ENCODE data around the gene RMDN2. TPM values are rescaled to one million over a fixed set of nuclear protein-coding genes. Genes with fewer than 3 reads are reported as not detected.

Gene RMDN2
- total and polyA plus RNA-seq, 2 experiments from 2014 or later: 3.4 to 3.6 TPM

DNA sequence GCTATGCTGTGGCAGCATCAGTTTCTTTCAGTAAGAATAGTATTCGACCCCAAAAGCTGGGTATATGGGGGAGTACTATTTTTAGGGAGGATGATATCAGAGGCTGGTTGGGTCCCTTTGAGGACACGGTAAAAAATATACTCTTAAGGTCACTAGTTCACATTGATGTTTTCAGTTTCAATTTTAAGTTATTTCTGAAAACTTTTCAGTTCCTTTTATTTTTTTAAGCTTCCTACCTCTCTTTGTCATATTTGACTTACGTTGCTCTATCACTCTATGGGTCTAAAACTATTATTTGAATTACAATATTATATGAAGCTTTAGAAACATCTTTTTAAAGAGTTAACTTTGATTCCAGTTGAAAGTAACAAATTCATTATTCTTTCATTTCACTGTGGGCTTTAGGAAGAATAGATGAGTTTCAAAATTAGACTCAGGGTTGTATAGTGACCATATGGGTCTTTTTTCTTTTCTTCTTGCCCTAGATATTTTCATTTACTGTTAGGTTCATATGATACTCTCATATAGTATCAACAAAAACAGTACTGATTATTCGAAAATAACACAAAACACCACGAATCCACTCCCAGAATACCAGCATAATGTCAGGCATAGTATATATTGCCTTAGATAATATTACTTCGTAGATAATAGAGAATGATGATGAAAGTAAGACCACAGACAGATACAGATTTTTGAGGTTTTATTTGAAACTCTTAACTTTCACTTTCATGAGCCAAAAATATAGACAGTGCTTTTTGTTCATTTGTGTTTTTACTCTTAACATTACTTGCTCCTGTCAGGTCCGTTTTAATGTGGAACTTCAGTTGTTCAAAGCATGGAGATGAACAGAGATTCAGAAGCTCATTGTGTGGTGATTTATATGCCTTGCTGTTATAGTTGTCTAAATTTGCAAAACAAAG lies 9.8 kb downstream of the RMDN2 start:
- H3K4me2 ChIP-seq: no peak overlapping the region
- no peaks in the 10 kb centered on the region for H3K9me2 ChIP-seq (ENCODE audit: insufficient read depth)
- Mint-ChIP-seq H3K4me1 (no peaks in the 10 kb centered on the region), H3K36me3 (ENCODE audit: low read depth) (peaks cover 29% of the 10 kb centered on the region), H3K27ac (no peak overlapping the region), H3K27me3 (ENCODE audit: insufficient read depth, low read depth, poor library complexity) (peaks cover 3% of the 10 kb centered on the region), H3K4me3 (no peak overlapping the region), H3K9me3 (peaks cover 24% of the 10 kb centered on the region; the same call in 2 of the 3 replicates)
- TF ChIP-seq ZNF331 (CRISPR knock-in tag; IDR thresholded peaks at IDR 0.05; ENCODE audit: low read depth) (no peak), EZH2phosphoT487 (IDR thresholded peaks at IDR 0.05; ENCODE audit: unreplicated experiment) (no peak), POLR2AphosphoS5 (IDR thresholded peaks at IDR 0.05; ENCODE audit: low read depth) (no peak), ETS1 (IDR thresholded peaks at IDR 0.05) (no peak), REST (IDR thresholded peaks at IDR 0.05; ENCODE audit: unreplicated experiment) (no peak), STAT1 (IDR thresholded peaks at IDR 0.05; ENCODE audit: unreplicated experiment) (no peak), CREB1 (CRISPR knock-in tag; IDR thresholded peaks at IDR 0.05; ENCODE audit: low read depth) (no peak), EZH2 (IDR thresholded peaks at IDR 0.05; ENCODE audit: low read depth, unreplicated experiment) (no peak), JUNB (IDR thresholded peaks at IDR 0.05; ENCODE audit: unreplicated experiment) (no peak), CTCF (conservative IDR thresholded peaks at IDR 0.05; ENCODE audit: low read depth in 2 of 2) (no peak), ZNF114 (CRISPR knock-in tag; IDR thresholded peaks at IDR 0.05) (no peak), NANOG (IDR thresholded peaks at IDR 0.05; ENCODE audit: borderline replicate concordance) (no peak)
- TF ChIP-seq, protein P1, sequence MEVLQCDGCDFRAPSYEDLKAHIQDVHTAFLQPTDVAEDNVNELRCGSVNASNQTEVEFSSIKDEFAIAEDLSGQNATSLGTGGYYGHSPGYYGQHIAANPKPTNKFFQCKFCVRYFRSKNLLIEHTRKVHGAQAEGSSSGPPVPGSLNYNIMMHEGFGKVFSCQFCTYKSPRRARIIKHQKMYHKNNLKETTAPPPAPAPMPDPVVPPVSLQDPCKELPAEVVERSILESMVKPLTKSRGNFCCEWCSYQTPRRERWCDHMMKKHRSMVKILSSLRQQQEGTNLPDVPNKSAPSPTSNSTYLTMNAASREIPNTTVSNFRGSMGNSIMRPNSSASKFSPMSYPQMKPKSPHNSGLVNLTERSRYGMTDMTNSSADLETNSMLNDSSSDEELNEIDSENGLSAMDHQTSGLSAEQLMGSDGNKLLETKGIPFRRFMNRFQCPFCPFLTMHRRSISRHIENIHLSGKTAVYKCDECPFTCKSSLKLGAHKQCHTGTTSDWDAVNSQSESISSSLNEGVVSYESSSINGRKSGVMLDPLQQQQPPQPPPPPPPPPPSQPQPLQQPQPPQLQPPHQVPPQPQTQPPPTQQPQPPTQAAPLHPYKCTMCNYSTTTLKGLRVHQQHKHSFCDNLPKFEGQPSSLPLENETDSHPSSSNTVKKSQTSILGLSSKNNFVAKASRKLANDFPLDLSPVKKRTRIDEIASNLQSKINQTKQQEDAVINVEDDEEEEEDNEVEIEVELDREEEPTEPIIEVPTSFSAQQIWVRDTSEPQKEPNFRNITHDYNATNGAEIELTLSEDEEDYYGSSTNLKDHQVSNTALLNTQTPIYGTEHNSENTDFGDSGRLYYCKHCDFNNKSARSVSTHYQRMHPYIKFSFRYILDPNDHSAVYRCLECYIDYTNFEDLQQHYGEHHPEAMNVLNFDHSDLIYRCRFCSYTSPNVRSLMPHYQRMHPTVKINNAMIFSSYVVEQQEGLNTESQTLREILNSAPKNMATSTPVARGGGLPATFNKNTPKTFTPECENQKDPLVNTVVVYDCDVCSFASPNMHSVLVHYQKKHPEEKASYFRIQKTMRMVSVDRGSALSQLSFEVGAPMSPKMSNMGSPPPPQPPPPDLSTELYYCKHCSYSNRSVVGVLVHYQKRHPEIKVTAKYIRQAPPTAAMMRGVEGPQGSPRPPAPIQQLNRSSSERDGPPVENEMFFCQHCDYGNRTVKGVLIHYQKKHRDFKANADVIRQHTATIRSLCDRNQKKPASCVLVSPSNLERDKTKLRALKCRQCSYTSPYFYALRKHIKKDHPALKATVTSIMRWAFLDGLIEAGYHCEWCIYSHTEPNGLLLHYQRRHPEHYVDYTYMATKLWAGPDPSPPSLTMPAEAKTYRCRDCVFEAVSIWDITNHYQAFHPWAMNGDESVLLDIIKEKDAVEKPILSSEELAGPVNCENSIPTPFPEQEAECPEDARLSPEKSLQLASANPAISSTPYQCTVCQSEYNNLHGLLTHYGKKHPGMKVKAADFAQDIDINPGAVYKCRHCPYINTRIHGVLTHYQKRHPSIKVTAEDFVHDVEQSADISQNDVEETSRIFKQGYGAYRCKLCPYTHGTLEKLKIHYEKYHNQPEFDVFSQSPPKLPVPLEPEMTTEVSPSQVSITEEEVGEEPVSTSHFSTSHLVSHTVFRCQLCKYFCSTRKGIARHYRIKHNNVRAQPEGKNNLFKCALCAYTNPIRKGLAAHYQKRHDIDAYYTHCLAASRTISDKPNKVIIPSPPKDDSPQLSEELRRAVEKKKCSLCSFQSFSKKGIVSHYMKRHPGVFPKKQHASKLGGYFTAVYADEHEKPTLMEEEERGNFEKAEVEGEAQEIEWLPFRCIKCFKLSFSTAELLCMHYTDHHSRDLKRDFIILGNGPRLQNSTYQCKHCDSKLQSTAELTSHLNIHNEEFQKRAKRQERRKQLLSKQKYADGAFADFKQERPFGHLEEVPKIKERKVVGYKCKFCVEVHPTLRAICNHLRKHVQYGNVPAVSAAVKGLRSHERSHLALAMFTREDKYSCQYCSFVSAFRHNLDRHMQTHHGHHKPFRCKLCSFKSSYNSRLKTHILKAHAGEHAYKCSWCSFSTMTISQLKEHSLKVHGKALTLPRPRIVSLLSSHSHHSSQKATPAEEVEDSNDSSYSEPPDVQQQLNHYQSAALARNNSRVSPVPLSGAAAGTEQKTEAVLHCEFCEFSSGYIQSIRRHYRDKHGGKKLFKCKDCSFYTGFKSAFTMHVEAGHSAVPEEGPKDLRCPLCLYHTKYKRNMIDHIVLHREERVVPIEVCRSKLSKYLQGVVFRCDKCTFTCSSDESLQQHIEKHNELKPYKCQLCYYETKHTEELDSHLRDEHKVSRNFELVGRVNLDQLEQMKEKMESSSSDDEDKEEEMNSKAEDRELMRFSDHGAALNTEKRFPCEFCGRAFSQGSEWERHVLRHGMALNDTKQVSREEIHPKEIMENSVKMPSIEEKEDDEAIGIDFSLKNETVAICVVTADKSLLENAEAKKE (CRISPR knock-in tag; IDR thresholded peaks at IDR 0.05): no peak
- no peak overlapping the region for H3K4me3 ChIP-seq
- no peaks in the 10 kb centered on the region for H3K79me2 ChIP-seq (replicated peaks; ENCODE audit: insufficient read depth)
- H3K27ac ChIP-seq (ENCODE audit: low read depth): no peak overlapping the region
- H3F3A ChIP-seq (replicated peaks; ENCODE audit: low read depth): no peaks in the 10 kb centered on the region
- DNase-seq (ENCODE audit: low spot score) (no peak), ATAC-seq (no peak)
- H3K36me3 ChIP-seq (ENCODE audit: insufficient read depth): no peaks in the 10 kb centered on the region
- H3K27me3 ChIP-seq (ENCODE audit: insufficient read depth): no peaks in the 10 kb centered on the region
- H2AFZ ChIP-seq: no peak overlapping the region
- no peaks in the 10 kb centered on the region for H3K4me1 ChIP-seq (ENCODE audit: insufficient read depth)
- H4K20me1 ChIP-seq (replicated peaks; ENCODE audit: insufficient read depth): no peaks in the 10 kb centered on the region

All from GM23338 (cell line).